HL-60 (cell line): Measurements from ENCODE around the gene INSRR.

ENCODE experiments used
- DNase-seq, 2 experiments: peaks; one replicate each; pipeline ENCODE4 v3.0.0-alpha.2; 2010 to 2020; ENCODE audit warnings: low read depth in 1 of 2, low spot score in 1 of 2
- H3K27ac ChIP-seq: fragments of 250-450 bp; sonication (Bioruptor Pico); replicated peaks from 2 replicates; pipeline ENCODE4 v1.5.1; 2020; ENCODE audit warnings: mild to moderate bottlenecking, moderate library complexity
- H3K27me3 ChIP-seq: fragments of 250-450 bp; sonication (Bioruptor Pico); 2 replicates; pipeline ENCODE4 v1.5.1; 2021; ENCODE audit warnings: mild to moderate bottlenecking, moderate library complexity; ENCODE audit not compliant: insufficient read depth, poor library complexity, severe bottlenecking
- H3K4me3 ChIP-seq: replicated peaks from 2 replicates; pipeline ENCODE4 v1.5.1; 2011; ENCODE audit warnings: mild to moderate bottlenecking, control low read depth, low read length; ENCODE audit not compliant: insufficient read depth
- CTCF ChIP-seq: IDR thresholded peaks from one replicate; pipeline ENCODE4 v1.5.1; 2011; ENCODE audit warnings: low read length, control low read depth, inconsistent platforms; ENCODE audit not compliant: insufficient read depth
- GABPA ChIP-seq: IDR thresholded peaks from 2 replicates; pipeline ENCODE4 v1.6.1; 2012; ENCODE audit warnings: low read depth
- POLR2AphosphoS5 ChIP-seq: IDR thresholded peaks from 2 replicates; pipeline ENCODE4 v1.6.1; 2012; ENCODE audit warnings: low read depth
- REST ChIP-seq: IDR thresholded peaks from 2 replicates; pipeline ENCODE4 v1.6.1; 2012; ENCODE audit warnings: low read depth; ENCODE audit not compliant: insufficient replicate concordance
- SPI1 ChIP-seq: IDR thresholded peaks from 2 replicates; pipeline ENCODE4 v1.6.1; 2012; ENCODE audit warnings: low read depth, mild to moderate bottlenecking, borderline replicate concordance

INSRR gene

GRCh38 chr1:156897078-156897825, 38.3 kb upstream of the INSRR start:
- no peak for DNase-seq
- Histone ChIP-seq H3K27me3 (peaks cover 24% of the 10 kb centered on the region), H3K4me3 (no peak overlapping the region), H3K27ac (no peak overlapping the region)
- no peak for TF ChIP-seq SPI1
- TF ChIP-seq REST, result no peak
- no peak for TF ChIP-seq GABPA
- TF ChIP-seq POLR2AphosphoS5, result no peak
- no peak for TF ChIP-seq CTCF

- Histone ChIP-seq H3K27me3 (peaks cover 30% of the 10 kb centered on the region), H3K4me3 (no peak overlapping the region), H3K27ac (no peak overlapping the region)
- TF ChIP-seq GABPA (no peak), CTCF (no peak), REST (no peak), POLR2AphosphoS5 (no peak), SPI1 (no peak)
- DNase-seq, result no peak
Measured at GRCh38 chr1:156896490-156897033, 37.6 kb upstream of the INSRR start.

GRCh38 chr1:156895927-156896326, 37.0 kb upstream of the INSRR start:
- no peak for DNase-seq
- H3K27me3 ChIP-seq, result peaks cover 30% of the 10 kb centered on the region
- TF ChIP-seq REST (no peak), GABPA (no peak), CTCF (no peak), POLR2AphosphoS5 (no peak), SPI1 (no peak)
- H3K4me3 ChIP-seq, result no peak overlapping the region
- no peak overlapping the region for H3K27ac ChIP-seq
